GM08714 (cell line): ENCODE measurements around the gene PARP4.
"Not testable (repeated sequence)": the region's sequence is repeated elsewhere in the genome, so short reads cannot be mapped to it uniquely, and the experiment has no call there.

Experiments
- H3K4me3 ChIP-seq: fragments of 200-500 bp; sonication (Bioruptor generic); 2 replicates; pipeline ENCODE4 v1.5.1; 2014; ENCODE audit warnings: mild to moderate bottlenecking, low read length, inconsistent platforms
- ZNF274 ChIP-seq: IDR thresholded peaks from 2 replicates; pipeline ENCODE4 v1.6.1; 2012; ENCODE audit warnings: mild to moderate bottlenecking, low read depth, low read length

The PARP4 gene

GRCh38 chr13:24493356-24493755 lies 19.2 kb downstream of the PARP4 start:
- H3K4me3 ChIP-seq: no peak overlapping the region
- TF ChIP-seq ZNF274: no peak

- no peak overlapping the region for H3K4me3 ChIP-seq
- TF ChIP-seq ZNF274: no peak
These were observed 20.7 kb downstream of the PARP4 start for GRCh38 chr13:24491845-24492244.

DNA sequence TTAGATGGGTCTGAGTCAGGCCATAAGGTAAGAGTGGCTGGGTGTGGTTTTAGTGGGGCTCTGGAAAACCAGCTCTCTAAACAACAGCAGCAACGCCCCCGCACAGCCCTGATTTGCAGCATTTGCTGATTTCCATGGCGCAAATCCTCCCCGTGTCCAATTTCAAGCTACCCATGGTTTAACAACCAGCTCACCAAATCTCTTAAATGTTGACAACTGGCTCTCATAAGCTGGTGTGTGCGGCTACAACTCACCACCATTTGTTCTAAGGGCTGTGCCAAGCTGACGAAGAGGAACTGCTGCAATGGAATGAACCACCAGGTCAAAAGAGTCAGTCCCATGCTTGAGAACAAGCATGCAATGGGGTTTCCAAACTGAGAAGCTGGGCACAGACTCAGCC lies 22.9 kb downstream of the PARP4 start:
- no peak for TF ChIP-seq ZNF274
- H3K4me3 ChIP-seq: no peak overlapping the region

GRCh38 chr13:24488092-24488491 lies 24.5 kb downstream of the PARP4 start:
- H3K4me3 ChIP-seq: not testable (repeated sequence)

- H3K4me3 ChIP-seq: not testable (repeated sequence)
These were observed 26.4 kb downstream of the PARP4 start for GRCh38 chr13:24486017-24486657.

DNA sequence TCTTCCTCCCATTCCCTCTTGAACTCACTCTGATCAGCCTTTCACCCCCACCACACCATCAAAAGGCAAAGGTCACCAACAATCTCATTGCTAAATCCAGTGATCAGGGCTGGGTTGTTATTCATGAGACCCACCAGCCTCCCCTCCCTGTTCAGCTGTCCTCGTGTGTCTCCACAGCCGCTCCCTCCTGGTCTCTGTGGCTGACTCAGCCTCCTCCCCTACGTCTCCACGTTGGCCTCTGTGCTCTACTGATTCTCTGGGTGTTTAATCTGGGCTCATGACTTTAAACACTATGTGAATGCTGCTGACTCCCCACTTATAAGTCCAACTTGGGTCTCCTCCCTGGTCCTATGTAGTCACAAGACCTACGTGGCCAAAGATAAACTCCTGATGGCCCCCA lies 38.9 kb downstream of the PARP4 start:
- no peak for TF ChIP-seq ZNF274
- no peak overlapping the region for H3K4me3 ChIP-seq

DNA sequence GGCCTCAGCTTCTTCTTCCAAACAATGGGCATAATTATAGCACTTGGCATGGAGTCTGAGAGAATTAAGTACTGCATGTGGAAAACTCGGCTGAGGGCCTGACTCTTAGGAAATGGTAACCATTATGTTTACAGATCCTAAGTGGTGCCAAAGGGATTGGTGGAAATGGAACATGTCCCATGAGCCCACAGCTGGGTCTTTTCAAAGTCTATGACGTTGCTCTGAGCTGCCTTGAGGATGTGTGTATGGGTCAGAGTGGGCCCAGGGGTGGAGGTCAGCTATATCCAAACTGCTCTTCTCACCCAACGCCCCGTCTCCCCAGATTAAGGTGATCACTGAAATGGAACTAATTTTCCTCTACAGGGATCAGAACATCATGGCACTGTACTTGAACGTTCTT lies 40.4 kb downstream of the PARP4 start:
- H3K4me3 ChIP-seq: not testable (repeated sequence)

DNA sequence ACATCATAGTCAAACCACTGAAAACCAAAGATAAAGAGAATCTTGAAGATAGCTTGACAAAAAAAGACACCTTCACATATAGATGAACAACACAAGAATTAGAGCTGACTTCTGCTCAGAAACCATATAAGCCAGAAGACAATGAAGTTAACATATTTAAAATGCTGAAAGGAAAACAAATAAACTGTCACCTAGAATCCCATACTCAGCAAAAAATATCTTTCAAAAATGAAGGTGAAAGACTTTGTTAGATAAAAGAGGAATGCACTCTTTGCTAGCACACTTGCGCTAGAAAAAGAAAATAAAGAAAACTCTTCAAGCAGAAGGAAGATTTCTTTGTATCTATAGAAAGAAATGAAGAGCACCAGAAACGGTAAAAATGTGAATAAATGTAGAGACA lies 49.5 kb downstream of the PARP4 start:
- no peak overlapping the region for H3K4me3 ChIP-seq
- TF ChIP-seq ZNF274: no peak

DNA sequence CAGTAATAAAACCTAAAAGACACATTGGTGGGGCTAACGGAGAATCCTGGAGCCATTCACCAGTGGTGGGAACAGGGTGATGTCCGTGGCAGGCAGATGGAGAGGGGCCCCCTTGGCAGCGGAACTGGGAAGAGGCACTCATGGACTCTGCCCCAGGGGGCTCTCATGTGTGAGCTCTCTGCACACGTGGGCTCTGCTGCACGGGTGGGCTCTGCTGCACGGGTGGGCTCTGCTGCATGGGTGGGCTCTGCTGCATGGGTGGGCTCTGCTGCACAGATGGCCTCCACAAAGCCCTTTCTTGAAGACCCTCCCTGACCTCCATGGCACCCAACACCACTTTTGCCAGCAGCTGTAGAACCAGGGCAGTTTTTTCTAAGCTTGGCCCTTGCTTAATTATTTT lies 52.3 kb downstream of the PARP4 start:
- no peak overlapping the region for H3K4me3 ChIP-seq
- TF ChIP-seq ZNF274: no peak

DNA sequence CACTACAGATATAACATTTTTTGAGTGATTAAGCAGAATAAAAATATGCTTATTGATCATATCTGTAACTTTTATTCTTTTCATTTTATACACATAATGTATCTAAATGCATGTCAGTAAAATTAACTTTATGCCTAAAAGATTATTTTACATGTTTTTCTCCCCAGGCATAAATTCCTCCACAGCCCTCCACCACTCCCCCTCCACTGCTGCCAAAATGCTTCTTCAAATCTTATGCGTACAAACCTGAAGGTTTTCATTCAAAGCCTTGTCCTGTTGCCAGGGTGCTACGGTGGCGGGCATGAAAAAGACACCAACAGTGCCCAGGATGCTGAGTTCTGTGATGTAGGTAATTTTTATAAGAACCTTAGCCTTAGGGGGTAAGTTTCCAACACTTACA lies 52.9 kb downstream of the PARP4 start:
- TF ChIP-seq ZNF274: no peak
- no peak overlapping the region for H3K4me3 ChIP-seq

DNA sequence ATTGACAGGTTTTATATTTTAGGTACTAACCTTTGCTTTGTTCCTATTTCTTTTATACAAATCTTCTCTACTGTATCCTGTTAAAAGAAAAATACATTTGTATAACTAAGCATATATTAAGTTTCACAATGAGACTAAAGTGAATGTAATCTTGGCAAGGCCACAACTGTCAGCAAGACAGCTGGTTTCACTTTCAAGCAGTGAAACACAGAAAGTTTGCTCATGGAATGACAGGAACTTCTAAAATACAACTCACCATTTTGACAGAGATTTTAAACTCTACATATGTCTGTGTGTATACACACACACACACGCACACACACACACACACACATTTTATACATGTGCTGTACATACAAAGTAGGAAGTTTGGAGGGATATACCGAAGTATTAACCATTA lies 53.3 kb downstream of the PARP4 start:
- H3K4me3 ChIP-seq: no peak overlapping the region
- TF ChIP-seq ZNF274: no peak

GRCh38 chr13:24458736-24459135 lies 53.8 kb downstream of the PARP4 start:
- TF ChIP-seq ZNF274: no peak
- no peak overlapping the region for H3K4me3 ChIP-seq

- H3K4me3 ChIP-seq: no peak overlapping the region
- TF ChIP-seq ZNF274: no peak
These were observed 56.2 kb downstream of the PARP4 start for GRCh38 chr13:24456396-24456795.

- TF ChIP-seq ZNF274: no peak
- no peak overlapping the region for H3K4me3 ChIP-seq
These were observed 58.5 kb downstream of the PARP4 start for GRCh38 chr13:24454056-24454455.

DNA sequence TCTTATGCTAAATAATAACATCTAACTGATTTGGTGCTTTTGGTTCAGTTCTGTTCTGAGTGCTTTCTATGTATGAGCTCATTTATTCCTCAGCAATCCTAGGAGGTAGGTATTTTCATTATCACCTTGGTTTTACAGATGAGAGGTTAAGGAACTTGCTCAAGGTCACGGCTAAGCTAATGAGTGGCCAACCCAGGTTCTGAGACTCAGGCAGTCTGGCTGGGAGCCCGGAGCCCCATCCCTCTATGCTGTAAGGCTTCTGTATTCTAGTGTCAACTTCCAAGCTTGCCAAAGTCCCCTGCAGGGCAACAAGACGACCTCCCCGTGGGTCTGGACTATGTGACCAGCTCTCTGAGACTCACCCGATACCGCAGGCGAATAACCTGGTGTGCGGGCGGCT lies 60.5 kb downstream of the PARP4 start:
- TF ChIP-seq ZNF274: no peak
- H3K4me3 ChIP-seq: no peak overlapping the region

- H3K4me3 ChIP-seq: no peak overlapping the region
- TF ChIP-seq ZNF274: no peak
These were observed 62.0 kb downstream of the PARP4 start for GRCh38 chr13:24450530-24450929.

DNA sequence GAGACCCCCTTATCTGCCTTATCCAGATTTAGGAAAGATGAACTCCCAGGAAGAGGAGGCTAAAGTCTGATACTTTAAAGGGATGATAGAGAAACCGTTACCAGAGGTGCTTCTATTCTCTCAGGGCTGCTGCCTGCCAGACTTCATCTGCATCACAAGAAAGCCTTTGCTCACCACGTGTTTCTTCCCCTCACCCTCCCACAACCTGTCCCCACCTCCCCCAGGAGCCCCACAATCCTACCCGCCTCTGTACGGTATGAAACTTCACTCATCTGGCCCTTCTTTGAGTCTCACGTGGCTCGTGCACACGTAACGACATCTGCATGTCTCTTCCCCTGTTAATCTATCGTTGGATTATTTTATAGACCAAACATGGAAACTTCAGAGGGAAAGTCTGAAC lies 67.7 kb downstream of the PARP4 start:
- not testable (repeated sequence) for H3K4me3 ChIP-seq
